DMS114 treated with DMSO at 0.1 percent for 48 hours (cell line): ENCODE measurements around the gene SESN2.
"Not testable (repeated sequence)": the region's sequence is repeated elsewhere in the genome, so short reads cannot be mapped to it uniquely, and the experiment has no call there.

Experiments
- DNase-seq: peaks from one replicate; lab custom pipeline; 2025; ENCODE audit not compliant: unreplicated experiment; lab: John Stamatoyannopoulos, UW

SESN2 gene

DNA sequence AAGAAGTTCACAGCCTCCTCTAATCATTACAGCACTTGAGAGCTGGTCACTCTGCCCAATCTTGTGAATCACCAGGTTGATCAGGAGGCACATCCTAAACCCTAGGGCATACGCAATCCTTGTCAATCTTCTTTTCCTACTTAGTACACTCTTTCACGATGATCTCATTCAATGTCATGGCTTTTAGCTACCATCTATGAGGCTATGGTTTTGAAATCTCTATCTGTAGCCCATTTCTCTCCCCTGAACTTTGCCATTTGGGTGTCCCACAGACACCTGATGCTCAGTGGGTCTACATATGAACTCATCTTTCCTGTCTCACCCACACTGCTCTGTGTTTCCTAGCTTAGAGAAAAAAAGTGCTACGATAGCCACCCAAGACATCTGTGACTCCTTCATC, 67.7 kb downstream of the SESN2 start:
- no peak for DNase-seq

DNA sequence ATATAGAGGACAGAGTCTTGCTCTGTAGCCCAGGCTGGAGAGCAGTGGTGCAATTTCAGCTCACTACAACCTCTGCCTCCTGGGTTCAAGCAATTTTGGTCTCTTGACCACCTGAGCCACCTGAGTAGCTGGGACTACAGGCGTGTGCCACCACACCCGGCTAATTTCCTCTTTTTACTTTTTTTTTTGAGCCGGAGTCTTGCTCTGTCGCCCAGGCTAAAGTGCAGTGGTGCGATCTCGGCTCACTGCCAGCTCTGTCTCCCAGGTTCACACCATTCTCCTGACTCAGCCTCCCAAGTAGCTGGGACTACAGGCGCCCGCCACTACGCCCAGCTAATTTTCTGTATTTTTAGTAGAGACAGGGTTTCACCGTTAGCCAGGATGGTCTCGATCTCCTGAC, 68.1 kb downstream of the SESN2 start:
- DNase-seq, result not testable (repeated sequence)

DNA sequence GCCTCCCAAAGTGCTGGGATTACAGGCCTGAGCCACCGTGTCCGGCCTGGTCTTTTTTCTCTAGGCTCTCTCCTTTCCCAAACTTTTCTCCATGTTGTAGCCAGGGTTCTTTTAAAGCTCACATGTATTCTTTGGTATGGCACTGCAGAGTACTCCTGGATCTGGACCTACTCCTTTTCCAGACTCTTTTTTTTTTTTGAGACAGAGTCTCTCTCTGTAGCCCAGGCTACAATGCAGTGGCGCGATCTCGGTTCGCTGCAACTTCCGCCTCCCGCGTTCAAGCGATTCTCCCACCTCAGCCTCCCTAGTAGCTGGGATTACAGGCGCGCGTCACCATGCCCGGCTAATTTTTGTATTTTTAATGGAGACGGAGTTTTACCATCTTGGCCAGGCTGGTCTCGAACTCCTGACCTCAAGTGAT, 68.9 kb downstream of the SESN2 start:
- no peak for DNase-seq

DNA sequence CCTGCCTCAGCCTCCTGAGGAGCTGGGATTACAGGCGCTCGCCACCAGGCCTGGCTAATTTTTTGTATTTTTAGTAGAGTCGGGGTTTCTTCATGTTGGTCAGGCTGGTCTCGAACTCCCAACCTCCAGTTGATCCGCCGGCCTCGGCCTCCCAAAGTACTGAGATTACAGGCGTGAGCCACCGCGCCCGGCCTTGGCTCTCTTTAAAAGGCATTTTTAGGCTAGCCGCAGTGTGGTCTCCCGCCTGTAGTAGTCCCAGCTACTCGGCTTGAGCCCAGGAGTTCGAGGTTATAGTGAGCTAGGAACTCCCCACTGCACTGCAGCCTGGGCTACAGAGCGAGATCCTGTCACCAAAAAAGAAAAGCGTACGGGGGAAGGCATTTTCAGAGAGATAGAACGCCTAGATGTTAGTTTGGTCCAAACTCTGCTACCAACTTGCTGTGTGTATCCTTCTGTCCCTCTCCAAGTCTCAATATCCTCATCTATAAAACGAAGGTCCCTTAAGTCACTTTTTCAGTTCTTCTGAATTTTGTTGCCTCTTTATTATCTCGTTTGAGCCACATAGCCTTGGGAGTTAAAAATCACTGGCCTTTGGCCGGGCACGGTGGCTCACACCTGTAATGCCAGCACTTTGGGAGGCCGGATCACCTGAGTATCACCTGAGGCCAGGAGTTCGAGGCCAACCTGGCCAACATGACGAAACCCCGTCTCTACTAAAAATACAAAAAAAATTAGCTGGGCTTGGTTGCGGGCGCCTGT, 70.3 kb downstream of the SESN2 start:
- DNase-seq, result no peak
